GM19023 (cell line): Measurements from ENCODE around the gene C14orf132.

Source experiments
- ATAC-seq: cut with Tn5 transposase; IDR thresholded peaks from one replicate; pipeline ENCODE4 v1.9.1; 2021; ENCODE audit warnings: mild to moderate bottlenecking, moderate library complexity; ENCODE audit not compliant: unreplicated experiment

Gene C14orf132

DNA sequence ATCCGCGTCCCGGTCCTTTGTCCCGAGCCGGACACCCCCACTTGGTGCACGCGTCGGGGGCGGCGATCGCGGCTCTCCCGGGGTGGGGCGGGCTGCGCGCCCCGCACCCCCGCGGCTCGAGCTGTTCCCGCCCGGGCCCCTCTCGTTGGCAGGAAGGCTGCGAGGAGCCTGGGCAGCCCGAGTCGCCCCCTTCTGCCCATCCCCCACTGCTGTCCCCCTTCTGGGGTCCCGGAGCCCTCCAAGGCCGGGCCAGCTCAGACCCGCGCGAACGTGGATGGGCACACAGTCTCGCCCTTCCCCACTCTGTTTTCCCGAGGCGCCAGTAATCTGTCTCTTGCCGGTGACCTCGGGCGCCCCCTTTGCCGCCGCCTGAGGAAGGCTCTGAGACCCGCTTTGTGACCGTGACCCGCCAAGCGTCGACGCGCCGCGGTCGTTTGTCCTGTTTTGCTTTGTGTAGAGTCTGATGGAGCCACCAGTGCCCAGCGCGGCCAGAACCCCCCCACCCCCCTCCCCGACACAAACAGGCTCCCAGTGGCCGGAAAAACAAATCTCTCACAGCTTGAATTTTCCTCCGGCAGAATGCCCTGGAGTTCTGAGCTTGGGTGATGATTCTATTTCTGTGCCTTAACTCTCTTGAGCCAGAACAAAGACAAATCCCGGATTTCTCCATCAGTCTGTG is 610 bp downstream of the C14orf132 start:
- no peak for ATAC-seq

GRCh38 chr14:96040828-96041371 is 1.7 kb downstream of the C14orf132 start:
- ATAC-seq: no peak

DNA sequence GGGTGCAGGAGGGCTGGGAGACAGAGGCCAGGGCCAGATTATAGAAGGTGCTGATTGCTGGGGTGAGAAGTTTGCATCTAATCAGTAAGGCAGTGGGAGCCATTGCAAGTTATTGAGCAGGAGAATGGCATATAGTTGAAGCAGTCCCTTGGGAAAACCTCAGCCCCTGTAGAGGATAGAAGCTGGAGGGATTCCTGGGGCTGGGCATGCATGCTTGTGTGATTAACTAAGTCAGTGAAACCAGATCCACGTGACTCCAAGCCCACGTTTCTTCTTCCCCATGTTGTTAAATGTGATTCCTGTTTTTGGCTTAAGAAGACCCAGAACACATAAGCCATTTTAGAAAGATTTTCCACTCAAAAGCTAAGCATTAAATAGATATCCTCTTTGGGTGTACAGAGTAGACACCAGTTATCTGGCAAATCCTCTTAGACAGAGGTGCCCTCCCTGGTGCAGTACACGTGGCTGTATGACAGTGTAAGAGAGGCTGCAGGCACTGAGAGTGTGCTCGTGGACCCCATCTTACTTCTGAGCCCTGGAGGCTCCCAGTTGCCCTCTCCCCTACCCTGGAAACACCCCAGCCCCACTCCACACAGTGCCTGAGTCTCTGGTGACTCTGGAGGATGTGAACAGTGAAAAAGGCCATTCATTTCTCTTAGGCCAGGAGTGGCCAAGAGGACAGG is 3.2 kb downstream of the C14orf132 start:
- ATAC-seq: no peak

DNA sequence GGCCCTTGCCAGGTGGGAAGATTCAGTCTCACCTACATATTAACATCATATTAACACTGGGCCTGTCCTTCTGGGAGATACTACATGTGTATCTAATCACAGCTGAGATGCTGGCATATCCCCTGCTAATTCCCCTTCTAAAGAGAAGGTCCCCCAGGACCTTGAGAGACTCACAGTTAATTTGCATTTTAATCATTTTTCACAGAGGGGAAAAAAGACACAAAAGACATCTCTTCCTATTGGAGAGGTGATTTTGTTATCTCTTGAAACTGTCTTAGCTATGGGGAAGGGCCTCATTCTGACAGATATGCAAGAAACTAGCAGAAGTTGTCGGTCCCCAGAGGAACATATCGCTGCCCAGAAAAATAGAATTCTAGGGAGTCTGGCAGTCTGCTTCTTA is 7.5 kb downstream of the C14orf132 start:
- ATAC-seq: no peak

DNA sequence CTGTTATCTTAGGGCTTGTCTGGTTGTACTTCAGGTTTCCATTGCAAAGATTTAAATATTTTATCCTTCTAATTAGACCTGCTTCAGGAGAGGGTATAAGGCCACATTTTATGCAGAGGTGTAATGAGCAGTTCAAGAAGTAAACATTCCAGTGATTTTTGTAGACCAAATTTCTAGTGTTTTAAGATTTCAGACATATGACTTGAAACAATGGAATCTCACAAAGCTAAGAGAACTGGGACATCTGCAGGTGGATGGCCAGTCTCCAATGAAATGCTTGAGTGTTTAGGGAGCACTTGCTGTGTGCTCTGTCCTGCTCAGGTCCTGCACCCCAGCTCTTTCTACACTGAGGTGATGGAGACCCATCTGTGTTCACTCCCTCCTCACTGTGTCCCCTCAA is 7.9 kb downstream of the C14orf132 start:
- ATAC-seq: no peak

- ATAC-seq: no peak
Measured at GRCh38 chr14:96049932-96050331, 10.8 kb downstream of the C14orf132 start.

- ATAC-seq: no peak
Measured at GRCh38 chr14:96050482-96050881, 11.3 kb downstream of the C14orf132 start.

DNA sequence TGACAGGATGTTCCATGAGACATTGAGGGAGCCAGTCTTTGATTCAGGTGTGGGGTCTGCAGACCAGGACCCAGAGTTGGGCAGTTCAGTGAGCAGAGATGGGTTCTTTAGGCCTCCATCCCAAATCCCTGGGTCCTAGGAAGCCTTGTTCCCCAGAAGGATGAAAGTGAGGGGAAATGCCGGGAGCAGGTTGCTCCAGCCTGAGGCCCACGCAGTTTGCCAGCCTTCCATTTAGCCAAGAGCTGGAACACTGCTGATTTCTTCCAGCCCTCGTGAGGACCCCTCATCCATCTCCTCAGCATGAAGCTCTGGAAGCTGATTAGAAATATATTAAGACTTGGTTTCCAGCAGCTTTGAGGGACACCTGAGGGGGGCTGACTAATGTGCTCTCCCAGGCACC is 12.1 kb downstream of the C14orf132 start:
- ATAC-seq: no peak

GRCh38 chr14:96051642-96052540 is 12.7 kb downstream of the C14orf132 start:
- no peak for ATAC-seq

- no peak for ATAC-seq
Measured at GRCh38 chr14:96052541-96053247, 13.5 kb downstream of the C14orf132 start.

DNA sequence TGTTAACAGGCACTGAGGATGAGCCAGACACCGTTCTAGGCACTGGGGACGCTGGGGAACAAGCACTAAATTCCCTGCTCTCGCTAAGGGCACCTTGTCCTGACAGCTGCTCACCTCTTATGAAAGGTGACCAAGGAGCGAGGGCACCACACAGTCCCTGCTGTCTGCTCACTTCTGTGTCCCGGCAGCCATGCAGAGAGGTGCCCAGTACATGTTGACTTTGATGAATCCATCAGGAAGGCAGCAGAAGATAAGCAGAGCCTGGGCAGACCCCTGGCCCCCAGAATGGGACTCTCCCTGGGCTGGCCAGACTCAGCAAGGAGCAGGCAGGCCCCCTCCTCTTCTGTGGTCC is 14.1 kb downstream of the C14orf132 start:
- ATAC-seq: no peak

DNA sequence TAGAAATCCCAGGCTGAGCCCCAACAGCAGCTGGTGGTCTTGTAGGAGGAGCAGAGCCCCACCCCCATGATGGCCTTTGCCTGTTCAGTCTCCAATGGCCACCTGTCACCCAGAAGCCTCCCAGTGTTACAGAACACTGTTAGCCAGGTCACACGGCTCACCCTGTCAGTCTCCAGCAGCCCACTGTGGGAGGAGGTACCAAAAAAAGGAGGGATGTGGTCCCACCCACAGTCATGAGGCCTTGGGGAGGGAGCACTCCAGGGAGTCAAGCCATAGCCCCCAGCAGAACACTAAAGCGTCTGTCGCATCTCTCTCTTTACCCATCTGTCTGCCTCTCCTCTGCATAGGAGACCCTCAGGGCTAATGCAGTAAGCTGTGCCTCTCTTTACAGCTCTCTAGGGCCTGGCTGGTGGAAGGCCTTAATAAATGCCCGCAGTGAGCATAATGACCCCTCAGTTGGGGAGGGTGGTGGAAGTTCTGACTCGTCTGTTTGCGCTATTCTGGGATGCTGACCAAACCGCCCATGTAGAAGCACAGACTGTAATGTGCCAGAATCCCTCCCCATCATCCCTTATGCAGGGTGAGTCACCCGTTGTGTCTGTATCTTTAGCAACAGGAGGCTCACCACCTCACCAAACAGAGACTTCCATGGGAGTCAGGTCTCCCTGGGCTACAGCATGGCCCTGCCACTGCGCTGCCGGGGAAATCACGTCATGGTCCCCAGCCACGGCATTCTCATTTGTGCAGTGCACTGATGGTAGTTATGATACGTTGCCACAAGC is 14.6 kb downstream of the C14orf132 start:
- no peak for ATAC-seq

DNA sequence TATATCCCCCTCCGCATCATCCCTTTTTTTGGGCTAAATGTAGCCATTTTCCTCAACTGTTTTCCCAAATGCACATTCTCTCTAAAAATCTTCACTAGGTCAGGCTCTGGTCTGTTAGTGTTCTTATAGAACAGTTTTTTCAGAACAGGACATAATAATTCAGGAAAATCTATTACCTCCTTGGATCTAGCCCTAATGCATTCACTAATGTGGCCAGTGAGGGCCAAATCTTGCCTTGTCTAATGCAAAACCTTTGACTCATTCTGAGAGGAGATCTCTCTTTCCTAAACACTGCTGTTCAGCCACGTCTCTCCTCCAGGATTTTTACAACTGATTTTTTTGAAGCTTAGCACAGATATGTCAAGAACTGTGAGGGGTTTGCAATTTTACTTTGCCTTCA is 15.5 kb downstream of the C14orf132 start:
- ATAC-seq: no peak

- no peak for ATAC-seq
Measured at GRCh38 chr14:96055065-96055752, 16.0 kb downstream of the C14orf132 start.

DNA sequence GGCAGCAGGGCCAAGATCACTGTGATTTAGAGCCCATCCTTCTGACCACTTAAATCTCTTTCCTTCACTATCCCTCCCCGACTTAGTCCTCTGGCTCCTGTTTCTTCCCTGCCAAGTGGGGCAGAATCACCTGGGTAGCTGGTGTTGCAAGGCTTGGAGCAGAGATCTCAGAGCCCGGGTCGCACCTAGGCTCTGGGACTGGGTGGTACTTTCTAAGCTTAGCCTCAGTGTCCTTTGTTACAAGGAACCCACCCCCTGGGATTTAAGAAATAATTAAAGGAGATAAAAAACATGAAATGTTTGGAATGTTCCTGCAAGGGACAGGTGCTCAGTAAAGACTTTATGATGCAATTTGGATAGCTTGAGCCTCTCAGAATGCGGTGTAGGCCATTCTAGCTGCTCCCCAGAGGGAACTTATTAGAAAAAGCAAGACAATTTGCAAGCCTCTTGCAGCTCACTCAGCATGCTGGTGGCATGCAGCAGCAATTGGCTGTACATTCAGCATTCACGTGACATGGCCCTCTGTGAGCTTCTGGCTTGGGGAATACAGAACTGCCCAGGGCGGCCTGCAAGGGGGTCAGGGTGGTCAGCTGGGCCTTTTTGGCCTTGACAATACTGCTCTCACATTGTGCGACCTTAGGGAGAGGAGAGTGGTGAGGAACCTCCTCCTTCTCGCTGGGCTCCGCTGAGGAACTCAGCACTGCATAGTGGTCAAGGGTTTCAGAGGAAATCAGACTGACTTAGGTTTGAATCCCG is 16.8 kb downstream of the C14orf132 start:
- no peak for ATAC-seq

DNA sequence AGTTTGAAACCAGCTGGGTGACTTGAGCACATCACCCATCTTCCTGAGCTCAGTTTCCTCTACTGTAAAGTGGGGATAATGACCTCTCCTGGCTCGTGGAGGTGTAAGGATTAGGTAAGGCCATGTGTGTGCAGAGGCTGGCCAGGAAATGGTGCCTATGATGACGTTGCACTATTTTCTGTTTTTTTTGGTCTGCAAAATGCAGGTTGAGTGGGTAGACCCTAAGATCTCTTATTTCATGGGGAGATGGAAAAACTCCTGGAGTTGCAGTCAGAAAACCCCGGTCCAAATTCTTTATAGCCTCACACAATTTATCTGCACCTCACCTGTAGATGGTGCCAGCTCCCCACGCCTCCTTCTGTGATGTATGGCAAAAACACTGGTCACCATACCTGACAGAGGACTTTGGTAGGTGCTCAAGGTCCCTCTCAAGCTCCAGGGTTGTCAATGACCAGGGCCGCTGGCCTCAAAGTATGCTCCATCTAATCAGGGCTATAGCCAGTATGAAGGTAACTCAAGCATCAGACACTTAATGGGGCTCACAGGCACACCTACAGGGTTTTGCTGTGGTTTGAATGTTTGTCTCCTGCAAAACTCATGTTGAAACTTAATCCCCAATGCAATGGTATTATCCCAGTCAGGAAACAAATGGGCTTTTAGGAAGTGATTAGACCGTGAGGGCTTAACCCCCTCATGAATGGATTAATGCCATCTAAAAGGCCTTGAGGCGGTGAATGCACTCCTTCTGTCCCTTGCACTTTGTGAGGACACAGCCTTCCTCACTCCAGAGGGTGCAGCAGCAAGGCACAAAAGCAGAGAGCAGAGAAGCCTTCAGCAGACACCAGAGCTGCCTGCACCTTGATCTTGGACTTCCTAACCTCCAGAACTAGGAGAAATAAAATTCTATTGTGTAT is 17.6 kb downstream of the C14orf132 start:
- no peak for ATAC-seq

DNA sequence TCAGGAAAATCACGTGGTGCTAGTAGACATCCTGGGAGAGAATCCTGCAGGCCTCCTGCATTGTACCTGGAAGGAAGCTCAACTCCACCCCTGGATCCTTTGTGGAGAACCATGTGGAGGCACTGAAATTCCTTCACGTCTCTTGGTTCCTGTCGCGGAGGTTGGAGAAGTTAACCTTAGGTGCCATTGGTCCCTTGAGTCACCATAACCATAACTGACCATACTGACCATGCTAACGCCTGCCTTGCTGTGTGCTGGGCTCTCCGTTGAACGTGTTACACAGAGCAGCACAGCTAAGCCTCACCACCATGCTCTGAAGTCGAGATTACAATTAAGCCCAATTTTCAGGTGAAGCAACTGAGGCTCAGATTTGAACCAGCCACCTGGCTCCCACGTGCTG is 18.6 kb downstream of the C14orf132 start:
- no peak for ATAC-seq
